HG02571 (cell line): ENCODE results near the gene LRIT3.
"Not testable (repeated sequence)": the region's sequence is repeated elsewhere in the genome, so short reads cannot be mapped to it uniquely, and the experiment has no call there.

Source experiments
- ATAC-seq: cut with Tn5 transposase; IDR thresholded peaks from one replicate; pipeline ENCODE4 v1.9.1; 2021; ENCODE audit warnings: mild to moderate bottlenecking, moderate library complexity; ENCODE audit not compliant: unreplicated experiment

LRIT3 gene

DNA sequence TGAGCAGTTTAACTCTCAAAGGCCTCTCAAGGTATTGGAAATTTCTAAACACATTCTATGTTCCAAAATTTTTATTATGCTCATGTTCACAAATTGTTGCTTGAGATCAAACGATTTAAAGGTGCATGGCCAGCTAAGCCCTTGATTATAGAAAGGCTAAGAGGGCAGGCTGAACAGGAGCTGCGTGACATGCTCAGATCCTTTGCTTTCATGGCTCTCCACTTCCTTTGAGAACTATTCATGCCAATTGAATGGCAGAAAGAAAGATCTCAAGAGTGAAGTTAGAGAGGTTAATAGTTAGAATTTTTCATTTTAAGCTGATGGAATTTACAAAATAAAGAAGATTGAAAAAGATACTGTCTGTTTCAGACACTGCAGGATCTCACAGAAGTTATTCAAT is 594 bp downstream of the LRIT3 start:
- ATAC-seq: no peak

DNA sequence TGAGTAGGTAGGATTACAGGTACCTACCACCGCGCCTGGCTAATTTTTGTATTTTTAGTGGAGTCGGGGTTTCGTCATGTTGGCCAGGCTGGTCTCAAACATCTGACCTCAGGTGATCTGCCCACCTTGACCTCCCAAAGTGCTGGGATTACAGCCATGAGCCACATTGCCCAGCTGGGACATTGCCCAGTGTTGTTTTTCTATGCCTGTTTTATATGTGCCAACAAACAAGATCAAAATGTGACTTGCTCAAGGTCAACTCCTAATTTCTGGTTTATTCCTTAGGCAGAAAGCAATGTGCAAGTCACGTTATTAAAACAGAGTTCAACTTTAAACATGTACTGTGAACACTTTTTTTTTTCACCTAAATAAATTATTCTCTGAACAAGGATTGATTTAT is 2.7 kb downstream of the LRIT3 start:
- no peak for ATAC-seq

GRCh38 chr4:109859426-109860300 is 11.8 kb downstream of the LRIT3 start:
- not testable (repeated sequence) for ATAC-seq

DNA sequence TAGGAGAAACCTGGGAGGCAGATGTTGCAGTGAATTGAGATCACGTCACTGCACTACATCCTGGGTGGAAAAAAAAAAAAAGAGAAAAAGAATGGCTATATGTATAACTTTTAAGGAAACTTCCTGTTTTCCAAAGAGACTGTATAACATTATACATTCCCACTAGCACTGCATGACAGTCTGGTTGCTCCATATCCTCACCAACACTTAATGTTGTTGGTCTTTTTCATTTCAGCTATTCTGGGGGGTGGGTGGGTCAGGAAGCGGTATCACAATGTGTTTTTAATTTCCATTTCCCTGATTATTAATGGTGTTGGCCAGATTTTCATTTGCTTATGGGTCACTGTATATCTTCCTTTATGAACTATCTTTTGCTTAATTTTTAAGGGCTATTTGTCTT is 13.4 kb downstream of the LRIT3 start:
- ATAC-seq: no peak

GRCh38 chr4:109861916-109862511 is 14.1 kb downstream of the LRIT3 start:
- ATAC-seq: no peak

GRCh38 chr4:109864134-109864533 is 16.2 kb downstream of the LRIT3 start:
- no peak for ATAC-seq

DNA sequence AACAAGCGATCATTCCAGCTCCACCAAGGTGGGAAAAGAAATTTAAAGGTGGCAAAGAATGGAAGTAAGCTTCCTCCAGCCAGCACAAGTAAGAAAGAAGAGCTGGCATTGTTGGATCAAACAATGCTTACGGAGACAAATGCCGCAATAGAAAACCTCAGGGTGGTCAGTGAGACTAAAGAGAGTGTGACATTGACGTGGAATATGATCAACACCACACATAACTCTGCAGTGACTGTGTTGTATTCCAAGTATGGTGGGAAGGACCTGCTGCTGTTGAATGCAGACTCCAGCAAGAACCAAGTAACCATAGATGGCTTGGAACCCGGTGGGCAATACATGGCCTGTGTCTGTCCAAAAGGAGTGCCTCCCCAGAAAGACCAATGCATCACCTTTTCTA is 22.2 kb downstream of the LRIT3 start:
- ATAC-seq: no peak

DNA sequence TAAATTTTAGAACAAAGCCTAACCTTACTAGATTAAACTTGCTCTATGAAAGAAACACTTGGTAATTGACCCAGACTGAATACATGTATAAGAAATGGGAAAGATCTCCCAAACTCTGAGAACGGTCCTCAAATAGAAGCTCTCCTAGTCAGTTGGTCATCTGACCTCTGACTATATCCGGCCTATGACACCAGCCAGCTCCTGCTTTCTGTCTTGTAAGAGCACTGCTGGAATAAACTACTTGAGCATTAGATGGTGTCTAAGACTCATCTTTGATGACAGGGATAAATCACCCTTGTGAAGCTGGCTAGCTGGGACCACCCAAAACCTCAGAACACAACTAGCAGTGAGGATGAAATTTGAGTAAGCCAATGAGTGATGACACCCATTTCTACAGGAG is 24.2 kb downstream of the LRIT3 start:
- no peak for ATAC-seq

DNA sequence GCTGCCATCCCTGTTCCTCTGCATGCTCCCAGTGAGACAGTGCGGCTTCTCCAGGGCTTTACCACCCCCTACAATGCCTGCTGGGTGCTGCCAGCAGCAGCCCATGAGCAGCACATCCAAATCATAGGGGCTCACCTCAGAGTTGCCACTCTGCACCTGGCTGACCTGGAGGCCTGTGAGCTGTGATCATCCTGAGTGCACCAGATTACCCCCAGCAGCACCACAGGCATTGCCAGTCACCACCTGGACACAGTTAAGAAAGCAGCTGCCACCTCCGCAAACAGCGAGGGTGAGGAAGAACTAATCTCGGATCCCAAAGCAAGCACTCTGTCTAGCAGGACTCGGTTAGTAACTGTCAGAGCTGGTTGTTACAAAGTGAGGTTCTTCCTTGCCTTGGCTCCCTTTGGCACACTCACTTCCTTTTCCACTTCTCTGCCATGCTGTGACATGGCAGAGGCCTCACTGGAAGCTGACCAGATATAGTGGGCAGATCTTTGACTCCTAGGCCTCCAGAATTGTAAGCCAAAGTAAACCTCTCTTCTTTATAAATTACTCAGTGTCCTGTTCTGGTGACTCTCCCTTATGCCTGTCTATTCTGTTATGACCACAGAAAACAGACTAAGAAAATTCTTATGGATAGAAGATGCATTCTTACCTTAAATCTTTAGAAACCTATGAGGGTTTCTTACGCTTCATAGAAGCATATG is 25.2 kb downstream of the LRIT3 start:
- ATAC-seq: no peak

DNA sequence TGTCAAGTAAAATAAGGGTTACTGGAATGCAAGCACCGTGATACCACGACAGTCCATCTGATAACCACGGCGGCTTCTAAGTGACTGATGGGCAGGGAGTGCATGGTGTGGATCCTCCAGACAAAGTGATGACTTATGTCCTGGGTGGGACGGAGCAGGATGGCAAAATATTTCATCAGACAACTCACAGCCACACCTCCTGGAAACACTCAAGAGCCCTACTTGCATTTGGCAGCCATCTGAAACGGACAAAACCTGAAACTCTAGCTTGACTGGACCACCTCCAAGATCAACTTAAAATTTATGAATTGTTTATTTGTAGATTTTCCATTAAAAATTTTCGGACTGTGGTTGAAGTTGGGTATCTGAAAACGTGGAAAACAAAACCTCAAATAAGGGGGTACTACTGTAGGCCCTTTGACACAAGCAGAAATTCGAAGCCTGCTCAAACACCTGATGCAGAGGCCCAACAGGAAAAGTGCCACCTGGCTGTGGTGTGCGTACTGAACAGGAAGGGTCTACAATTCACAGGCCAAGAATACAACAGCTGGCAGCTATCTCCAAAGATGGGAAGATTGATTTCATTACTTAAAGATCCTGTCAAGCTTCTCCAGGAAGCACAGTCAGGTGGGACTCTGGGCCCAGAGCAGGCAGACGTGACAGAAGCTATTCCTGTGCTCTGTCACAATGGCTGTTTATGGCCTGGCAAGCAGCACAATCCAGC is 26.0 kb downstream of the LRIT3 start:
- no peak for ATAC-seq

GRCh38 chr4:109875106-109875505 is 27.2 kb downstream of the LRIT3 start:
- ATAC-seq: no peak

- ATAC-seq: not testable (repeated sequence)
These were observed 27.6 kb downstream of the LRIT3 start for GRCh38 chr4:109875553-109875952.

DNA sequence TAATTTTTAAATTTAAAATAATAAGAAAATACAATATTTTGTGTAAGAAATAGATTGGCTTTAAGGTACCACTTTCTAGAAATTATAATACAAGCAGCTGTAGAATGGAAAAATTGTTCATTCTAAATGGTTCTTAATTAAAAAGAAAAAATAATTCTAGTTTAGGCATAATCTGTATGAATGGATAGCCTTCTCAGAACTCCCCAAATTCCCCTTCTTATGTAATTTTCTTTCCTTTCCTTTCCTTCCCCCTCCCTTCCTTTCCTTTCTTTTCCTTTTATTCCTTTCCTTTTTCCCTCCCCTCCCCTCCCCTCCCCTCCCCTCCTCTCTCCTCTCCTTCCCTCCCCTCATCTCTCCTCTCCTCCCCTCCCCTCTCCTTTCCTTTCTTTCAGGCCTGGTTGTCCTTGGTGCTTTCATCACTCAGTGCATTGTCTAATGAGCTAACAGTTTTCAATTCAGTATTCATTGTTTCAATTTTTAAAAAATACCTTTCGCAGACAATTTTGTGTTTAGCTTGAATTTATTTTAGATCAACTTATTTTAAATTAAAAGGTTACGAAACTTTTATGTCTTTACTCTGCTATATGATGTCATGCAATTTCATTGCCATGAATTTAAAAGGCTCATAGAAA is 28.8 kb downstream of the LRIT3 start:
- ATAC-seq: no peak

- peak; percentile 86 for ATAC-seq
These were observed 29.5 kb downstream of the LRIT3 start for GRCh38 chr4:109877400-109877799.

DNA sequence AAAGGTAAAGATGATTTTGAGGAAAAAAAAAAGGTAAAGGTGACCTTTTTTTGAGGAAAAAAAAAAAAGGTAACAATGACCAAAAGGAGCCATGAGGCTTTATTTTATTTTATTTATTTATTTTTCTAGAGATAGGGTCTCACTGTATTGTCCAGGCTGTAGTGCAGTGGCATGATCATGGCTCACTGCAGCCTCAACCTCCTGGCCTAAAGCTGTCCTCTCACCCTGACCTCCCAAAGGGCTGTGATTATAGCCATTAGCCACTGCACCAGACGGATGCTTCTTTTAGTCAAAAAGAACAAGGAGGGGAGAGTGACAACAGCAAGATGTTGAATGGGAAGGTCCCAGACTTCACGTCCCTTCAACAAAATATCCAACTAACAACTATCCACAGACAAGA is 30.4 kb downstream of the LRIT3 start:
- no peak for ATAC-seq

DNA sequence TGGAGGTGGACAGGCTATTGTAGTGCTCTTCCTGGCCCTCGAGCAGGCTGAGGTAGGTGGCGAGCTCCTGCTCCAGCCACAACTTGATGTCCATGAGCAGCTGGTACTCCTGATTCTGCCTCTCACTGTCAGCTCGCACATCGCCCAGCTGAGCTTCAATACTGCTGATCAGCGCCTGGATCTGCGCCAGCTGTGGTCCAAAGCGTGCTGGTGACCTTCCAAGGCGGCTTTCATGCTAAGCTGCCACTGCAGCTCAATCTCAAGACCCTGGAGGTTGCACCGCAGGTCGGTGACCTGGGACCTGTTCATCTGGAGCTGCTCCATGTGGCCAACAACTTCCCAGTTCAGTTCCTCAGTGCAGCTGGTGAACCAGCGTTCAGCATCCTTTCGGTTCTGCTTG is 31.2 kb downstream of the LRIT3 start:
- ATAC-seq: no peak

DNA sequence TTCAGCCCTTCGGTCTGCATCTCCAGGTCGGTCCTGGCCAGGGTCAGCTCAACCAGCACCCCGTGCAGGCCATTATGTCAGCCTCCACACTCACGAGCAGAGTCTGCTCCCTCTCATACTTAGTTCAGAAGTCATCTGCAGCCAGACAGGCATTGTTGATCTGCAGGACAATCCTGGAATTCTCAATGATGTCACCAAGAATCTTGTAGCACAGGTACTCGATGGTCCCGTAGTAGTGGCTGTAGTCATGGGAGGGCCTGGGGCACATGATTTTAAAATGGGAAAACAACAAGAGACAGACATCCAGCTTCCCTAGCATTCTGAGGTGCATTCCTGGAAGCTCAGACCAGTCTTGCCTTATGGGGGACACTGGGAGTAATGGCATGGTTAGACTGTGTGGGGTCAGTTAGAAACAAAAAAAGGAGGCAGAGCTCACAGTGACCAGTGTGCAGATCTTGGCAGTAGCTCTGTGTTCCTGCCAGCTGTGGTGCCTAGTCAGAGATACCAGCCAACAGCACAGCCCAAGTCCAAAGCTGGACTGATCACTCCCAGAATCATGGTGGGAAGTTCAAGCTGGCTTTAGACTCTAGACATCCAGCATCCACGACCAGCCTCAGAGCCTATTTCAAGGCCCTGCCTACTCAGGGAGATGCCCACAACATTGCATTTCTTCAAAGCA is 31.9 kb downstream of the LRIT3 start:
- no peak for ATAC-seq

GRCh38 chr4:109886303-109886702 is 38.4 kb downstream of the LRIT3 start:
- ATAC-seq: no peak

DNA sequence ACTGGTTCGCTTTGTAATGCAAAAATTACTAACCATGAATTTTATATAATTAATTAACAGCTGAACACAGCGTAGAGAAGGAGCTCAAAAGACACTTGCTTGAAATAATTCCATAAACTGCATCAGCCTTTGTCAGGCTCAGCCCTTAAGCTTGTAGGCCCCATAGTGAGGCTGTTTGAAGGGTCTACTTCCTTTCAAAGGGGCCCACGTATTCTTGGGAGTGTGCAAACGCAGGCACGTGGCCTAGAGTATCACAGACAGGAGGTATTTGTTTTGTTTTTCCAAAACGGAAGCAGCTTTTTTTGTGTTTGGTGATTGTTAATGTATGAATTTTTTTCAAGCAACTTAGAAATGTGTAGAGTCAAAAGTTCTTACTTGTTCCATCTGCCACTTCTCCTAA is 39.2 kb downstream of the LRIT3 start:
- ATAC-seq: no peak

GRCh38 chr4:109890076-109890475 is 42.2 kb downstream of the LRIT3 start:
- no peak for ATAC-seq
